Vagina (tissue), 2 donors: ENCODE data around the gene GLIPR1L2.
"Not testable (repeated sequence)": the region's sequence is repeated elsewhere in the genome, so short reads cannot be mapped to it uniquely, and the experiment has no call there.

Experiments used
- CTCF ChIP-seq, 3 experiments: fragments of 450-650 bp in 2 of 3; fragments of 200-600 bp in 1 of 3; sonication (generic) in 1 of 3; IDR thresholded peaks; one replicate each; pipeline ENCODE4 v1.5.1; 2017 to 2019; ENCODE audit warnings: antibody characterized with exemption in 3 of 3, mild to moderate bottlenecking in 2 of 3, moderate library complexity in 2 of 3
- POLR2A ChIP-seq, 2 donors: fragments of 450-650 bp; IDR thresholded peaks; one replicate each; pipeline ENCODE4 v1.6.1; 2017; ENCODE audit warnings: antibody characterized with exemption in 2 of 2, mild to moderate bottlenecking in 2 of 2, moderate library complexity in 2 of 2
- POLR2AphosphoS5 ChIP-seq, 2 donors: sonication (generic); formaldehyde crosslinking; IDR thresholded peaks; one replicate each; pipeline ENCODE4 v1.9.0; 2017; ENCODE audit warnings: antibody characterized with exemption in 2 of 2, mild to moderate bottlenecking in 2 of 2, low read depth in 1 of 2; ENCODE audit not compliant: insufficient read depth in 1 of 2

DNA sequence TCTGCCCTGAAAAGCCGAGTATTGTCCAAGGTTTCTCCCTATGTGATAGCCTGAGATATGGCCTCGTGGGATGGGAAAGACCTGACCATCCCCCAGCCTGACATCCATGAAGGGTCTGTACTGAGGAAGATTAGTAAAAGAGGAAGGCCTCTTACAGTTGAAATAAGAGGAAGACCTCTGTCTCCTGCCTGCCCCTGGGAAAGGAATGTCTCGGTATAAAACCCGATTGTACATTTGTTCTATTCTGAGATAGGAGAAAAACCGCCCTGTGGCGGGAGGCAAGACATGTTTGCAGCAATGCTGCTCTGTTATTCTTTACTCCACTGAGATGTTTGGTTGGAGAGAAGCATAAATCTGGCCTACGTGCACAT lies 54.2 kb downstream of the GLIPR1L2 start:
- TF ChIP-seq POLR2A (IDR thresholded peaks at IDR 0.05); CTCF (IDR thresholded peaks at IDR 0.05); POLR2AphosphoS5 (IDR thresholded peaks at IDR 0.05; ENCODE audit: insufficient read depth in 1 of 2, low read depth in 1 of 2): not testable (repeated sequence)
